Activated naive CD4-positive, alpha-beta T cell treated with anti-CD3 and anti-CD28 coated beads for 36 hours (primary cell): ENCODE measurements around the gene SMARCAD1. TPM values are rescaled to one million over a fixed set of nuclear protein-coding genes. Genes with fewer than 3 reads are reported as not detected.
A peak's percentile ranks its signal among the peaks of the same experiment; 100 is the strongest.

Source experiments
- CTCF ChIA-PET: fragments of 350-600 bp; sonication (Branson Sonifier 250); formaldehyde crosslinking; loops from one replicate; lab custom pipeline; 2021; ENCODE audit warnings: antibody characterized with exemption; lab: Charles Lee
- DNase-seq: peaks from one replicate; pipeline ENCODE4 v3.0.0-alpha.2; 2020
- H3K27ac Mint-ChIP-seq: one replicate; pipeline ENCODE4 v1.8.0; 2021; ENCODE audit warnings: mild to moderate bottlenecking, mixed read lengths
- H3K27me3 Mint-ChIP-seq: one replicate; pipeline ENCODE4 v1.8.0; 2021; ENCODE audit warnings: low read depth, mixed read lengths
- H3K36me3 Mint-ChIP-seq: one replicate; pipeline ENCODE4 v1.8.0; 2021; ENCODE audit warnings: low read depth, mixed read lengths
- H3K4me1 Mint-ChIP-seq: one replicate; pipeline ENCODE4 v1.8.0; 2021; ENCODE audit warnings: low read depth, mixed read lengths
- H3K4me3 Mint-ChIP-seq: one replicate; pipeline ENCODE4 v1.8.0; 2021; ENCODE audit warnings: mild to moderate bottlenecking, moderate library complexity, mixed read lengths
- H3K9me3 Mint-ChIP-seq: one replicate; pipeline ENCODE4 v1.8.0; 2021; ENCODE audit warnings: mixed read lengths
- intact Hi-C: fragments of 100-400 bp; cut with micrococcal nuclease; formaldehyde crosslinking; loops from one replicate; pipeline ENCODE4 v1.15.1; 2023
- total RNA-seq, 2 experiments: library from RNA; stranded (reverse); gene quantifications; one replicate each; pipeline ENCODE4 v1.2.3, GENCODE V29; 2021

The SMARCAD1 gene
- total RNA-seq, 2 experiments from 2014 or later = 20.4 to 20.7 TPM

DNA sequence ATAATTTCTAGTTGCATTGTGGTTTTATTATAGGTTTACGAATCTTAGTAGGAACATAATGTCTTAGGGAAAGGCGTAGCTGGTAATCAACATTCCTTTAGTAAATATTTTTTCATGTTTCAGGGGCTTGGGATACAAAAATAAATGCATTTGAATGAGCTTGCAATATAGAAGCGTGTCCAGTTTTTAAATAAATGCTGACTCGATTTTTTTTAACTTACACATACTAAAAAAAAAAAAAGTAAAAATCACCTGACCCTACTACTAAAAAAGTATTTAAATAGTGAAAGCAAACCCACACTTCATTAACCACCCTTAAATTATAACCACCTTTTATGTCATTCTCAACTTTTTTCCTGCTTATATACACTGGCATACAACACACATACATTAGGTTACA lies 29.6 kb downstream of the SMARCAD1 start:
- no peaks in the 10 kb centered on the region for H3K27me3 Mint-ChIP-seq
- no peaks in the 10 kb centered on the region for H3K4me1 Mint-ChIP-seq
- H3K27ac Mint-ChIP-seq = no peak overlapping the region
- H3K36me3 Mint-ChIP-seq = peaks cover 18% of the 10 kb centered on the region
- intact Hi-C loops = no loop called here
- CTCF ChIA-PET = interaction anchor here (0.6 kb wide), 1 partner anchor 45 kb away, joined by 7 read pairs; no protein-coding TSS in a partner anchor
- H3K9me3 Mint-ChIP-seq = no peaks in the 10 kb centered on the region
- no peak overlapping the region for H3K4me3 Mint-ChIP-seq
- no peak for DNase-seq

DNA sequence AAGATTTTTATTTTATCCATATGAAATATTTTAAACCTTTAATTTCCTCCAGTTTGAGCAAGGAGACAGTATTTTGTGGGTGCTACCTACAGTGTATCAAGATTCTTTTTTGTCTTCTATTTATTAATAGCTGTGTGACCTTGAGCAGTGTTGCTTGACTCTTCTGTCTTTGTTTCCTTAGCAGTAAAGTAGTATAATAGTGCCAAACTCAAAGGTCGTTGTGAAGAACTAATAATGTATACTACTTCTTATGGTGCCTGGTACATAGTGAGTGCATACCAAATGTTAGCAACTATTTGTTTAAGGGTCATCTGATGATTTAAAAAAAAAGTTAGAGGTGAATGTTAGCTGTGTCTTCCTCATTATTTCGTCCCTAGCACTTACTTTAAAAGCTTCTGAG lies 30.5 kb downstream of the SMARCAD1 start:
- Mint-ChIP-seq H3K27me3 (no peaks in the 10 kb centered on the region), H3K36me3 (peaks cover 24% of the 10 kb centered on the region), H3K4me1 (no peaks in the 10 kb centered on the region), H3K9me3 (no peaks in the 10 kb centered on the region), H3K27ac (no peak overlapping the region), H3K4me3 (no peak overlapping the region)
- DNase-seq = no peak
- intact Hi-C loops = no loop called here
- CTCF ChIA-PET = interaction anchor here (0.6 kb wide), 1 partner anchor 44 kb away, joined by 7 read pairs; no protein-coding TSS in a partner anchor

DNA sequence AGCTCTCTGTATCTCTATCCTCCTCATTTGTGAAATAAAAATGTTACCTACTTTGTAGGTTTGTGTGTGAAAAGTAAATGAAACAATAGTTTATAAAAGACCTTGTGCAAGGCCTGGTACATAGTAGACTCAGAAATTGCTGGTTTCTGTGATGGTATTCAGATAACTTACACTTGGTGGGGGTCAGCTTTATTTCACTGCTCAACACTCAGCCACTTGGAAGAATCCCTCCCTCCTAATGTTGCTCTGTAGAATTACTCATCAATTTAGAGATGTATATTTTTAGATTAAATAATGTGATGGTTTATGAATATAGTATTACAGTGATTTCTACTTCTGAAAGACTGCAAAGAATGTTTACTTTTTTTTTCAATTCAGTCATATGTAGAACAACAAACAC lies 32.7 kb downstream of the SMARCAD1 start:
- no peaks in the 10 kb centered on the region for H3K27me3 Mint-ChIP-seq
- intact Hi-C loops = no loop called here
- H3K36me3 Mint-ChIP-seq = peaks cover 19% of the 10 kb centered on the region
- peak overlapping the region; percentile 2 for H3K27ac Mint-ChIP-seq
- H3K9me3 Mint-ChIP-seq = no peaks in the 10 kb centered on the region
- H3K4me3 Mint-ChIP-seq = no peak overlapping the region
- DNase-seq = no peak
- H3K4me1 Mint-ChIP-seq = no peaks in the 10 kb centered on the region
- CTCF ChIA-PET = no interaction called here

DNA sequence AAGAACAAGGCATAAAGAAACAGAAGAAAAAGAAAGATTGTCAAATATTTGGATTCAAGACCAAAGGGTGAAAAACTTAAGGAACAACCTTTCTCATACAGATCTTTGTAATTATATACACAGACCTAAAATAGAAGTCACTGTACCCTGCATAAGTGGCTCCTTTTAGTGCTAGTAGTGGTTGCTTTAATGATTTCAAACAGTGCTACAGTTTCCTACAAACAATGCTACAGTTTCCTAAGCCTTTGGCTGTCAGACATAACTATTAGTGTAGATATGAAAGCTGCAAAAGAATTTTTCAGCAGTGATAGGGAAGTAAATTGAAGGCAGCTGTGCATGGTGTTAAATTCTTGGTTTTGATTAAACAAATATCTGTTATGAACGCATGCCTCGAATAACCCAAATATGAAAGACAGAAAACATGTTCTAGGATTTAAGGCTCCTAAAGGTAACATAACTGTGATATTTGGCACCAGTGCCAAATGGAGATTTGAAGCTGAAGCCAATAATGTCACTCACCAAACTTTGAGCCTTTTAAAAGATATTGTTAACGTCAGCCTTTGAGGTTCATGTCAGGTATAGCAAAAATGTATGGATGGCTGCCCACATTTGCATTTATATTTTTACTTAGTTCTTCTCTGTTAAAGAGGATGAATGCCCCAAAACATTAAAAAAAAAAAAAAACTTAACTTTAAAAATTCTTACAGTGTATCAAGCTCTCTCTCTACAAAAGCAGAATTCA lies 36.6 kb downstream of the SMARCAD1 start:
- CTCF ChIA-PET = no interaction called here
- H3K36me3 Mint-ChIP-seq = peaks cover 28% of the 10 kb centered on the region
- no peak overlapping the region for H3K4me3 Mint-ChIP-seq
- intact Hi-C loops = no loop called here
- no peak overlapping the region for H3K27ac Mint-ChIP-seq
- no peaks in the 10 kb centered on the region for H3K27me3 Mint-ChIP-seq
- DNase-seq = no peak
- H3K4me1 Mint-ChIP-seq = no peaks in the 10 kb centered on the region
- H3K9me3 Mint-ChIP-seq = no peaks in the 10 kb centered on the region

DNA sequence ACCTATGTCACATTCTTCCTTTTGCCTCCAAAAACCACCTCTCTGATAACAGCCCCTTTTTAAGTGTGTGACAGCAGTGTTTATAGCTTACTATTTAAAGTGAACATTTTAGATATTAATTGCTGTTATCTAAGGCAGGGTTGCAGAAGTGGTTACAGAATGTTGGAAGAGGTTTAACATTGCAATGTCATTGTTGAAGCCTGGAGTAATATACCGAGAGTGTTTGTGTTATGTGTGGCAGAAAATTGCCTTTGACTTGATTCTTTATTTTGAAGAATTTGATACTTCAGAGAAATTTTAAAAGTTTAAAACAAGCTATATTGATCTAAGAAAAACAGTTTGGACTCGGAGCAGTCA lies 37.1 kb downstream of the SMARCAD1 start:
- CTCF ChIA-PET = no interaction called here
- H3K36me3 Mint-ChIP-seq = peaks cover 29% of the 10 kb centered on the region
- H3K9me3 Mint-ChIP-seq = no peaks in the 10 kb centered on the region
- H3K4me3 Mint-ChIP-seq = no peak overlapping the region
- no peaks in the 10 kb centered on the region for H3K27me3 Mint-ChIP-seq
- no peaks in the 10 kb centered on the region for H3K4me1 Mint-ChIP-seq
- intact Hi-C loops = no loop called here
- DNase-seq = no peak
- no peak overlapping the region for H3K27ac Mint-ChIP-seq

DNA sequence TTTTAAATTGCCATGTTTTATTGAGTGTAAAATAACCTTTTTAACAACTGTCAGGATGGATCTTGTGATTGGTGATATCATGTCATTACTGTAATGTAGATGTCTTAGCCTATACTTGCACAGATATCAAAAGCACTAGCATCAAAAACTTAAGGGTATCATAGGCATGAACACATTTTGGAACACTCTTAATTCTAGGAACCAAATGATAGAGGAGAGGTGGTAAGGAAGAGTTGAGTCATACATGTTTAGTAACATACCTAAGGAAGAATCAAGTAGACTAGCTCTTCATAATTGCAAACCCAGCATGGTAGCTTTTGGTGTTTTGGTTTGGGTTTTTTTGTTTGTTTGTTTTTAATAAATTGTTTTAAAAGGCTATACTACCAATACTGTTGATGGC lies 43.4 kb downstream of the SMARCAD1 start:
- H3K9me3 Mint-ChIP-seq = no peaks in the 10 kb centered on the region
- H3K4me3 Mint-ChIP-seq = no peak overlapping the region
- H3K27me3 Mint-ChIP-seq = no peaks in the 10 kb centered on the region
- intact Hi-C loops = no loop called here
- CTCF ChIA-PET = no interaction called here
- no peak overlapping the region for H3K27ac Mint-ChIP-seq
- peaks cover 3% of the 10 kb centered on the region for H3K4me1 Mint-ChIP-seq
- peaks cover 24% of the 10 kb centered on the region for H3K36me3 Mint-ChIP-seq
- DNase-seq = no peak

DNA sequence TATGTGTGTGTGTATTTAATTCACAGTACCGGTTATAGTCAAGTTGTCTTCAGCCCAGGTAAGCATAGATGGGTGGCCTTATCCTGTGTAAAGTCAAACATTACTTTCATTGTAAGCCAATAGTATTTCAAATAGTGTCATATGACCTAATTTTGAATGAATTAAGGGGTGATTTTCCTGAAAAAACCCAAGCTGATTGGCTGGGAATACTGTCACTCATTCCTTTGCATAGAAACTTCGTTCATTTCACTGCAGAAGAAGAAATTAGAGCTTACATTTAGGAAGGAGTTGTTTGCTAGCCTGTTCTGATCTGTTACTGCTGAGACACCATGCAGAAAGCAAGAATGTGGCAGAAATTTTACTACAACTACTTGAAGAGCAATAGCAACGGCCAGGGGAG lies 45.4 kb downstream of the SMARCAD1 start:
- H3K36me3 Mint-ChIP-seq = peaks cover 24% of the 10 kb centered on the region
- H3K27me3 Mint-ChIP-seq = no peaks in the 10 kb centered on the region
- CTCF ChIA-PET = no interaction called here
- DNase-seq = no peak
- peaks cover 5% of the 10 kb centered on the region for H3K4me1 Mint-ChIP-seq
- no peaks in the 10 kb centered on the region for H3K9me3 Mint-ChIP-seq
- no peak overlapping the region for H3K4me3 Mint-ChIP-seq
- intact Hi-C loops = no loop called here
- no peak overlapping the region for H3K27ac Mint-ChIP-seq

DNA sequence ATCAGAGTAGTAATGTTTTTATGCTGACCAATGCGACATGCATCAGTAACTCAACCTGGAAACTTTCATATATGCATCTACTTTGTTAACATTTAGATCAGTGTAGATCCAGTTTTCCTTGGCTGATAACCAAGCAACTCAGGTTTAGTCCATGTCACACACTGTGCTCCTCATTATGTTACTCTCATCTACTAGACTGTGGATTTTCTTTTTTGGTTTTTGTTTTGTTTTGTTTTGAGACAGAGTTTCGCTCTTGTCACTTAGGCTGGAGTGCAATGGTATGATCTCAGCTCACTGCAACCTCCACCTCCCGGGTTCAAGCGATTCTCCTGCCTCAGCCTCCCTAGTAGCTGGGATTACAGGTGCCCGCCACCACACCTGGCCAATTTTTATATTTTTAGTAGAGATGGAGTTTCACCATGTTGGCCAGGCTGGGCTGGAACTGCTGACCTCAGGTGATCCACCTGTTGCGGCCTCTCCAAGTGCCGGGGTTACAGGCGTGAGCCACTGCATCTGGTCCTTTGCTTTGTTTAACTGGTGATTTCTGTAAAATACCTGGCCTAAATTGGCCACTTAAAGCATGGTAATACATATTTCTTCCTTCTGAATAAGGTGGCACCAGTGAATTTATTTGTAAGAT lies 48.6 kb downstream of the SMARCAD1 start:
- Mint-ChIP-seq H3K27ac (no peak overlapping the region), H3K4me1 (peaks cover 2% of the 10 kb centered on the region), H3K9me3 (no peaks in the 10 kb centered on the region), H3K27me3 (no peaks in the 10 kb centered on the region), H3K36me3 (peaks cover 25% of the 10 kb centered on the region), H3K4me3 (no peak overlapping the region)
- CTCF ChIA-PET = no interaction called here
- intact Hi-C loops = loop anchor here (2.0 kb wide), 2 partner anchors 359 to 465 kb away; no protein-coding TSS in a partner anchor
- no peak for DNase-seq

DNA sequence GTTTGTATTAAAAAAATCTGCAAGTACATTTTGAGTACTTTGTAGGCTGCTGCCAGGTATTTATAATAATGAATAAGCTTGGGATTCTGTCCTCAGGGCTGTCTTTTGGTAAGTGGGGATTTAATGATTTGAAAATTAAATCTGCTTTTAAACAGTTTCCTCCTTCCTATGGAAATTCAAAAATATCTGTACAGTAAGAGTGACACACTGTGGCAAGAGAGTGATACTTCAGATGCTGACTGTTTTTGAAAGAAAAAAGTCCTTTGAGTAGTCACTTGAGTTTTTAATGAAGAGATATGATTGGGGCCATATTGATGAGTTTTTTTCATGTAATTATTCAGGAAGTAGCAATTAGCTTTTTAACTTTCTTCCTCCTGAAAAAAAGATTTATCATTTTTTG lies 49.2 kb downstream of the SMARCAD1 start:
- Mint-ChIP-seq H3K27me3 (no peaks in the 10 kb centered on the region), H3K4me1 (peaks cover 2% of the 10 kb centered on the region), H3K4me3 (no peak overlapping the region), H3K27ac (no peak overlapping the region), H3K36me3 (peaks cover 26% of the 10 kb centered on the region), H3K9me3 (no peaks in the 10 kb centered on the region)
- CTCF ChIA-PET = no interaction called here
- intact Hi-C loops = loop anchor here (2.0 kb wide), 2 partner anchors 360 to 466 kb away; no protein-coding TSS in a partner anchor
- no peak for DNase-seq

DNA sequence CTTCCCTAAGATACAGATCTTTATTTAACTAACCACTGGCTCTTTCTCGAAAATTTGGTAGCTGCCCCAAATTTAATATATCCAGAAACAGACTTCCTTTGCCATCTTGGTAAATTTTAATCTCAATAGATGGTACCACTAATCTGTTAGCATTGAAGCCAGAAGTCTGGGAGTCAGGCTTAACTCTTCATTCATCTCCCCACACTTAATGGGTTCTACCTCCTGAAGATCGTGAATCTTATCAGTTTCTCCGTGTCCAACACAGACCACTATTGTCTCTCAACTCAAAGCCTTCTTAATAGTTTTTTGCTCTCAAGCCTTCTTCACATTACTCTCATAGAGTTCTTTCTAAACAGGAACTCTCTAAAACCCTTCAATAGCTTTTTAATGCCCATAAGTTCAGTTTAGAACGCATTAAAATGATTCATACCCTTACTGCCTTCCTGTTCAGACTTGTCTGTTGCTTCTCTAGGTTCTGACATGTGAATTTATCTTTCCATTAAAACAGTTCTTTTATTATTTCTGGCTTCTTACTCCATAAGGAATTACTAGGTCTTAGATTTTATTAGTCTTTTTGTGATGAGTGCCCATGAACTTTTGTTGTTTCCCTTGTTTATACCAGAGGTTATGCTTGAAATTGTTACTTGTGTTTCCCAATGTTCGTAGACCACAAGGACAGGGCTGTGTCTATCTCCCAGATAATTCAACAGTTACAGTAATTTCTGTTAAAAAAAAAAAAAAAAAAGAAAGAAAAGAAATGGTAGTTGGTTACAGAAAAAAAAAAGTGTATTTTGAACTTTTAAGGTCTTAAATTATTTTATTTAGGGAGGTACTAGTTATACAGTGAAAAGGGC lies 54.7 kb downstream of the SMARCAD1 start:
- H3K9me3 Mint-ChIP-seq = no peaks in the 10 kb centered on the region
- H3K4me1 Mint-ChIP-seq = peaks cover 2% of the 10 kb centered on the region
- intact Hi-C loops = no loop called here
- no peak for DNase-seq
- no peaks in the 10 kb centered on the region for H3K27me3 Mint-ChIP-seq
- CTCF ChIA-PET = no interaction called here
- H3K27ac Mint-ChIP-seq = no peak overlapping the region
- peaks cover 29% of the 10 kb centered on the region for H3K36me3 Mint-ChIP-seq
- H3K4me3 Mint-ChIP-seq = no peak overlapping the region

DNA sequence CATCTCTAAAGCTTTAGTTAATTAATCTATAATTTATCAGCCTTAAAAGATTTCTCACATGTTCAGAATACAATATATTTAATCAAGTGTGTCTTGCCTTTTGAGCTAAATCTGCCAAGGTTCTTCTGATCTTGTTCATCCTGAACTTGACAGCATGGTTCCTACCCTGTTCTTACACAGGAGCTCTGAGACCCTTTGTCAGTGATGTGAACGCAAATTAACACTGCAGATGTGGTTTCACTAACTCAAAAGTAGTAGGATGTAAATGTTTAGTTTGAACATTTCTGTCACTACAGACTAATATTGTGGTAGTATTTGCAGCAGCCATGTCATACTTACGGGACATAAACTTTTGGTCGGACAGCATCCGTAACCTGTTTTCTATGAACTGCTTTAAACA lies 59.4 kb downstream of the SMARCAD1 start:
- Mint-ChIP-seq H3K27me3 (no peaks in the 10 kb centered on the region), H3K4me3 (no peak overlapping the region), H3K9me3 (no peaks in the 10 kb centered on the region), H3K4me1 (peaks cover 2% of the 10 kb centered on the region), H3K36me3 (peaks cover 33% of the 10 kb centered on the region), H3K27ac (no peak overlapping the region)
- intact Hi-C loops = no loop called here
- no peak for DNase-seq
- CTCF ChIA-PET = no interaction called here

DNA sequence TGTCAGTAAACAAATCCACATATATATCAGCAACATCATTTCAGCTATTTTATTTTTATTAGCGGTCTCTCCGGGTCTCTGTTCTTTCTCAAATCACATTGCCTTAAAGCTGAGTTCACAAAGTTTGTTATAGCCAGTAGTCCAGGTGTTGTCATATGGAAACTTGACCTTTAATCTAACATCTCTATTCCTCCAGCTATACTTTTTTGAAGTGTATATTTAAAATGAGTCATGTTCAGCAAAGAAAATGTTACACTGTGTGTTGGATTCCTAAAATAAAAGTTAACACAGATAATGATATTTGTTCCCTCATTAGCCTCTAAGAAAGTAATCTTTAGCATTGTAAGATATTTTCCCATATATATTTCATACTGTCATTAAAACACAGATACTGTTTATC lies 63.6 kb downstream of the SMARCAD1 start:
- H3K4me3 Mint-ChIP-seq = no peak overlapping the region

More for the DNA sequence above, 63.6 kb downstream of the SMARCAD1 start:
- CTCF ChIA-PET = interaction anchor here (0.6 kb wide), 1 partner anchor 29 kb away, joined by 4 read pairs; no protein-coding TSS in a partner anchor
- H3K27ac Mint-ChIP-seq = no peak overlapping the region
- no peaks in the 10 kb centered on the region for H3K27me3 Mint-ChIP-seq
- no peak for DNase-seq
- no peaks in the 10 kb centered on the region for H3K4me1 Mint-ChIP-seq
- peaks cover 27% of the 10 kb centered on the region for H3K36me3 Mint-ChIP-seq
- intact Hi-C loops = no loop called here
- H3K9me3 Mint-ChIP-seq = no peaks in the 10 kb centered on the region
